Lower leg skin (tissue), 4 donors: ENCODE measurements around the gene CACNB4. TPM values are rescaled to one million over a fixed set of nuclear protein-coding genes. Genes with fewer than 3 reads are reported as not detected.

Source experiments
- DNase-seq, 2 donors: peaks; one replicate each; pipeline ENCODE4 v3.0.0-alpha.2; 2019; ENCODE audit warnings: low spot score in 2 of 2
- H3K4me3 ChIP-seq: fragments of 200-600 bp; sonication (generic); 2 replicates; pipeline ENCODE4 v1.5.1; 2017; ENCODE audit warnings: mild to moderate bottlenecking, low read depth; ENCODE audit not compliant: poor library complexity, severe bottlenecking
- POLR2A ChIP-seq, 2 donors: fragments of 450-650 bp; IDR thresholded peaks; one replicate each; pipeline ENCODE4 v1.6.1; 2016 to 2017; ENCODE audit warnings: antibody characterized with exemption in 2 of 2, mild to moderate bottlenecking in 1 of 2, moderate library complexity in 1 of 2
- WGBS, 2 donors: methylation state at CpG; one replicate each; pipeline ENCODE4 v1.1.5; 2018; 5-methylcytosine and 5-hydroxymethylcytosine counted together
- intact Hi-C: fragments of 100-400 bp; cut with DNase I; formaldehyde crosslinking; loops from one replicate; pipeline ENCODE4 v1.15.0; 2023; ENCODE audit warnings: low total_unique reads
- total RNA-seq, 4 donors: library from RNA; depleted of rRNA; stranded (reverse); fragments of >200 nt; gene quantifications; one replicate each; pipeline ENCODE4 v1.1.0, GENCODE V29; 2016
- TF ChIP-seq, protein P1 (sequence below), 3 donors: fragments of 450-650 bp; IDR thresholded peaks; one replicate each; pipeline ENCODE4 v1.5.1; 2016; ENCODE audit warnings: antibody characterized with exemption in 3 of 3, mild to moderate bottlenecking in 3 of 3, moderate library complexity in 2 of 3

The CACNB4 gene
- total RNA-seq, 4 donors from 2014 or later: 2.4 to 6.3 (median 3.5) TPM

DNA sequence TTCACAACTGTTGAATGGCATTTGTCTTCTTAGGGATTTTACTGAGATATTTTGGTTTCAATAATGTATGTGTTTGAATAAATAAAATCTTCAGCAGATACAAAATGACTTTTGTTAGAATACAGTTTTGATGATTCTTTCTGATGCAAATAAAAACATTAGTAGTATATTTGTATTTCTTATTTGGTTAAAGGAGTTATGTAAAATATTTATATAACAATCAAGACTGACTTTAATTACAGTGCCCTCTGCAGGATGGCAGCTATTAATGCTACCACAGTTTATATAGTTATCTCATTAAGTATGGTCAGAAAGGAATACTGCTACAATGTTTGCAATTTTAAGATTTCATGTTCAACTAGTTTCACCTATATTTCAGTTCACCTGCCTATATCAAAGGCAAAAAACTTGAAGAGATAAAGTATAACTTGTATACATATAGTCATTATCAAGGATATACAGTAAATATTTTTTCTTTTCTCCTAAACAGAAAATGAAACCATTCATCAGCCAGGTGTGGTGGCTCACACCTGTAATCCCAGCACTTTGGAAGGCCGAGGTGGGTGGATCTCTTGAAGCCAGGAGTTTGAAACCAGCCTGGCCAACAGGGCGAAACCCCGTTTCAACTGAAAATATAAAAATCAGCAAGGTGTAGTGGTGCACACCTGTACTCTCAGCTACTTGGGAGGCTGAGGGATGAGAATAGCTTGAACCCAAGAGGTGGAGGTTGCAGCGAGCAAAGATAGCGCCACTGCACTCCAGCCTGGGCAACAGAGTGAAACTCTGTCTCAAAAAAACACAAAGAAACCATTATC, 290.4 kb downstream of the CACNB4 start:
- intact Hi-C loops: no loop called here
- TF ChIP-seq POLR2A (IDR thresholded peaks at IDR 0.05): no peak
- TF ChIP-seq, protein P1, sequence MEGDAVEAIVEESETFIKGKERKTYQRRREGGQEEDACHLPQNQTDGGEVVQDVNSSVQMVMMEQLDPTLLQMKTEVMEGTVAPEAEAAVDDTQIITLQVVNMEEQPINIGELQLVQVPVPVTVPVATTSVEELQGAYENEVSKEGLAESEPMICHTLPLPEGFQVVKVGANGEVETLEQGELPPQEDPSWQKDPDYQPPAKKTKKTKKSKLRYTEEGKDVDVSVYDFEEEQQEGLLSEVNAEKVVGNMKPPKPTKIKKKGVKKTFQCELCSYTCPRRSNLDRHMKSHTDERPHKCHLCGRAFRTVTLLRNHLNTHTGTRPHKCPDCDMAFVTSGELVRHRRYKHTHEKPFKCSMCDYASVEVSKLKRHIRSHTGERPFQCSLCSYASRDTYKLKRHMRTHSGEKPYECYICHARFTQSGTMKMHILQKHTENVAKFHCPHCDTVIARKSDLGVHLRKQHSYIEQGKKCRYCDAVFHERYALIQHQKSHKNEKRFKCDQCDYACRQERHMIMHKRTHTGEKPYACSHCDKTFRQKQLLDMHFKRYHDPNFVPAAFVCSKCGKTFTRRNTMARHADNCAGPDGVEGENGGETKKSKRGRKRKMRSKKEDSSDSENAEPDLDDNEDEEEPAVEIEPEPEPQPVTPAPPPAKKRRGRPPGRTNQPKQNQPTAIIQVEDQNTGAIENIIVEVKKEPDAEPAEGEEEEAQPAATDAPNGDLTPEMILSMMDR (IDR thresholded peaks at IDR 0.05): no peak
- no peak for DNase-seq

DNA sequence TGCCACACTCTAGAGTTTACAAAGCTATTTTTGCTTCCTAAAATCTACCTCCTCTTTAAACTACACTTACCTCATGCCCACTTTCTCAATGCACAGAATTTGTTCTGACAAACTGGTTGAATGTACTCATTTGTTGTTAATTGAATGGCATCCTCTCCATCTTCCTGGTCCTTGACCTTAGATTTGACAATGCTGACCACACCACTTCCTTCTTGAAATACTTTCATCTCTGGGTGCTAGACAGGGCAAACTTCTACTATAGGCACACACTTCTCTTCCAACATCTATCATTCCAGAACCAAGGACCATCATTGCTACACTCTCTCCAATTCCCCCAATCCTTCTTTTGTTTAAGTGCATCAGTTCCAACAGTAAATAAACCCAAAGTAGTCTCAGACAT, 292.9 kb downstream of the CACNB4 start:
- intact Hi-C loops: no loop called here
- TF ChIP-seq POLR2A (IDR thresholded peaks at IDR 0.05): no peak
- TF ChIP-seq, protein P1 (IDR thresholded peaks at IDR 0.05): no peak
- DNase-seq: no peak
- no peak overlapping the region for H3K4me3 ChIP-seq

More for the DNA sequence above, 290.4 kb downstream of the CACNB4 start:
- H3K4me3 ChIP-seq: no peak overlapping the region
- WGBS, 2 donors: 88 to 93% methylated on average over 5 of the region's 5 CpGs

DNA sequence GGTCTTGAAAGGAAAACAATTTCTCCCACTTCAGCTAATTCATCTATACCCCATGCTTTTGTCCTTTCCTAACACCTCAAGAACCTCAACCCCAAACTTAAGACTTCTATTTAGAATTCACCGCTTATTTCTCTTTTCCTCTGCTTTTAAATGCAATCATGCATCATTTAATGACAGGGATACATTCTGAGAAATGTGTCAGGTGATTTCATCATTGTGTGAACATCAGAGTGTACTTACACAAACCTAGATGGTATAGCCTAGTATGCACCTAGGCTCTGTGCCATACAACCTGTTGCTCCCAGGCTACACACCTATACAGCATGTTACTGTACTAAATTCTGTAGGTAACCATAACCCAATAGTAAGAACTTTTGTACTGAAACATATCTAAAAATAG, 293.5 kb downstream of the CACNB4 start:
- intact Hi-C loops: no loop called here
- WGBS, 2 donors: 94 to 100% methylated on average over 1 of the region's 1 CpG
- DNase-seq: no peak
- H3K4me3 ChIP-seq: no peak overlapping the region
- TF ChIP-seq, protein P1 (IDR thresholded peaks at IDR 0.05): no peak
- TF ChIP-seq POLR2A (IDR thresholded peaks at IDR 0.05): no peak

DNA sequence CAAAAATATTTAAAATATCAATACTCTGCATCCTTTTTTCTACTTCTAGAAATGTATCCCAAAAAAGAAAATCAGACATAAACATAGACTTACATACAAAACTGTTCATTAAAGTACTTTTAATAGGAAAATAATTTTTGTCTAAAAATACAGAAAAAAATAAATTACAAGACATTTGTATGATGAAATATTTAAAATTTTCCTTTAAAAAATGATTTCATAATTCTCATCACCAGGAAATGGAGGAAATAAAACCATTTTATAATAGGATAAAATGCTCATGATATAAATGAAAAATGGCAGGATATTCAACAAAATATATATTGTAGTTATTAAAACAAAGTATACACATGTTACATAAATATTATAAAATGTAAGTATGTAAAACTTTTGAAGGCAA, 295.0 kb downstream of the CACNB4 start:
- no peak for DNase-seq
- intact Hi-C loops: no loop called here
- H3K4me3 ChIP-seq: no peak overlapping the region
- no peak for TF ChIP-seq POLR2A (IDR thresholded peaks at IDR 0.05)
- TF ChIP-seq, protein P1 (IDR thresholded peaks at IDR 0.05): no peak

DNA sequence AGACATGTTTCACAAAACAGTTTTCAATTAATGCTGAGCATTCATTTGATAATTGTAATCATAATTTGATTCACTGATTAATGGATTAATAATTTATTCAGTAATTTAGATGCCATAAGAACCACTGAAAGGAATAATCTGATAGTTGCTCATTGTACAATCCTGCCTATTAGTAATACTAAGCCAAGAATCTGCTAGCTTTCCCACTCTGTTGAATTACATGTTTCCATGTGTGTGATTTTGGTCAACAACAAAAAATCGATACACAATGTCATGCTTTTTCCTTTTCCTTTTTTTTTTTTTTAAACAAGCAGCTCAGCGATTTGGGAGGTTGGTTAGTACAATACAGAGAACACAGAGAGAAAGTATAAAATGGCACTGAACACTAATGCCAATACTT, 296.5 kb downstream of the CACNB4 start:
- H3K4me3 ChIP-seq: no peak overlapping the region
- WGBS, 2 donors: 90 to 91% methylated on average over 2 of the region's 2 CpGs
- no peak for DNase-seq
- TF ChIP-seq, protein P1 (IDR thresholded peaks at IDR 0.05): no peak
- TF ChIP-seq POLR2A (IDR thresholded peaks at IDR 0.05): no peak
- intact Hi-C loops: no loop called here

DNA sequence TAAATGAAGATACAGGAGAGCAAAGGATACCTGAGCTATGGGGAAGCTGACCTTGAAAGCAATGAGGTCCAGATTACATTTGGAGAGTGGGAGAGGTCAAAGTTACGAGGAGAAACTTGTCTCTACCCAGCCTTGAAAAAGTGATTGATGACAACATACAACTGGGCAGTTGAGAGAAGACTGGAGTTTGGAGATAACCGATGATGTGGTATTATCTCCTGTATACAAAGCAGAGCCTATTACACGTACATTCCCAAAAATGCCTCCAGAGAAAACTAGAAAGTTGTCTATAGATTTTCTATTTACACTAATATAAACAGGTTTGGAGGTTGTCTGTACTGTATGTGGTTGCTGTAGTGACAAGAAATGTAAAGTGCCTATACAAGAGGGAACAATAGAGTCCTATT, 299.0 kb downstream of the CACNB4 start:
- intact Hi-C loops: no loop called here
- no peak for DNase-seq
- WGBS, 2 donors: 97 to 100% methylated on average over 3 of the region's 3 CpGs
- no peak overlapping the region for H3K4me3 ChIP-seq
- no peak for TF ChIP-seq POLR2A (IDR thresholded peaks at IDR 0.05)
- TF ChIP-seq, protein P1 (IDR thresholded peaks at IDR 0.05): no peak
